H4 (cell line): ENCODE results near the gene UCHL1. TPM values are rescaled to one million over a fixed set of nuclear protein-coding genes. Genes with fewer than 3 reads are reported as not detected.

ENCODE experiments used
- DNase-seq: peaks from one replicate; pipeline ENCODE4 v3.0.0-alpha.2; 2015; ENCODE audit warnings: low spot score
- total RNA-seq: library from RNA; depleted of rRNA; stranded (reverse); fragments of >200 nt; shearing (Covaris generic); gene quantifications from 2 replicates; pipeline ENCODE4 v1.2.3, GENCODE V29; 2014; rRNA removed

Gene UCHL1
- 3,870 and 4,075 TPM in 2 replicates for total RNA-seq

DNA sequence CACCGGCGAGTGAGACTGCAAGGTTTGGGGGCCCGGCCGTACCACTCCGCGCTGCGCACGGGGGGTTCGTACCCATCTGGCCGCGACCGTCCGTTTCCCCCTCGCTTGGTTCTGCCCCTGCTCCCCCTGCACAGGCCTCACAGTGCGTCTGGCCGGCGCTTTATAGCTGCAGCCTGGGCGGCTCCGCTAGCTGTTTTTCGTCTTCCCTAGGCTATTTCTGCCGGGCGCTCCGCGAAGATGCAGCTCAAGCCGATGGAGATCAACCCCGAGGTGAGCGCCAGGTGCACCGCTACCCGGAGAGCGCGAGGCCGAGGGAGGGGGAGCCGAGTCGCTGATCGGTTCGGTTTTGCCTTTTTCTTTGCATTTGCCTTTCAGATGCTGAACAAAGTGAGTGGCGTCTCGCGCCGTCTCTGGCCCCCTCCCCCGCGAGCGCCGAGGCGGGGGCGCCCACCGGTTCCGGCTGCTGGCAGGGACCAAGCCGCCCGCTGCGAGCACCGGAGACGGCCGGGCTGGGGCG, at the start of gene UCHL1:
UCHL1 (plus strand) TSS at position 189 of the 517 bp plus-strand sequence; CDS start at position 238, 49 bp downstream.
- DNase-seq: peak; percentile 95

DNA sequence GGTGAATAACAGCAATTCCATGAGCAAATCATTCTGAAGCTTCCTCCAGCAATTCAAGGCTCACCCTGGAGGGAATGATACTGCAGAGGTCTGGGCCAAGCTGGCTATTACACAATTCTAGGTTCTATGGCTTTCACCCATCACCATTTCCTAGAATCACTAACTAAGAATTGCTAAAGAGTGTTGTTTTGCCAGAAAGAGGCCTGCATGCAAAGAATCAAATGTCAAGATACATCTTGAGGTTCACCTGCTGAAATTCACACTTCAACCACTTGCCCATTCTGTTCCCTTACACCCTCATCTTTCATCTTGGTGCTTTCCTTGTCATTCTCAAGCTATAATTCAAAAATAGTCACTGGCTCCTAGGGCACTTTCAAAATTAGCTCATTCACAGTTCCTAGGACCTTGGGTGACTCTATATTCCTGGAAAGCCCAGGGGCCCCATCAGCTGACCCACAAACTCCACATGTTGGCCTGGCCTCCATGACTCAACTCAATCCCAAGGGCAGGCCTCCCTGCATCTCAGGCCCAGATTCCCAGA, 49.4 kb upstream of the UCHL1 start:
- DNase-seq: no peak

DNA sequence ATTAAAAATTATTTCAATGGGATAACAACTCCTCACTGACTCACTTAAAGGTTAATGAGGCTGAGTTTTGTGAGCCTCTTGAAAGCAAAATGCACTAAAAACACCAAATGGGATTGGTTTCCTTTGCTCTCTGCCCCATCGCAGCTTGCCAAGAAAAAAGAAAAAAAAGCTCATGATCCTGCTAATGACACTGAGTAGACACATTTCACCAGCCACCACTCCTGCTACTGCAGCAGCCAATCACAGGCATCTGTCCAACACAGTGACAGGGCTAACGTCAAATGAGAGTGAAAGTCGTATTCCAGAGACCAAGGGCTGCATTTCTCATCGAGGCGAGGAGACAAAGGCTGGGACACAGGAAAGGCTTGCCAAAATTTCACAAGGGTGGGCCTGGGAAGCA, 47.5 kb upstream of the UCHL1 start:
- DNase-seq: no peak

DNA sequence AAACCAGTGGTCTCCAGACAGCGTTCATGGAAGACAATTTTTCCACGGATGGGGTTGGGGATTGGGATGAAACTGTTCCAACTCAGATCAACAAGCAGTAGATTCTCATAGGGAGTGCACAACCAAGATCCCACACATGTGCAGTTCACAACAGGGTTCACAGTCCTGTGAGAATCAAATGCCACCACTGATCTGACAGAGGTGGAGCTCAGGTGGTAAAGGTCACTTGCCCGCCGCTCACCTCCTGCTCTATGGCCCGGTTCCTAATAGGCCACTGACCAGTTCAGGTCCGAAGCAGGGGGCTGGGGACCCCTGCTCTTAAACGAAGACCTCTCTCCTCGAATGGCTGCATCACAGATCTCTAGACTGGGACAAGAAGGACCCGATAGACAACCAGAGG, 46.8 kb upstream of the UCHL1 start:
- DNase-seq: no peak

DNA sequence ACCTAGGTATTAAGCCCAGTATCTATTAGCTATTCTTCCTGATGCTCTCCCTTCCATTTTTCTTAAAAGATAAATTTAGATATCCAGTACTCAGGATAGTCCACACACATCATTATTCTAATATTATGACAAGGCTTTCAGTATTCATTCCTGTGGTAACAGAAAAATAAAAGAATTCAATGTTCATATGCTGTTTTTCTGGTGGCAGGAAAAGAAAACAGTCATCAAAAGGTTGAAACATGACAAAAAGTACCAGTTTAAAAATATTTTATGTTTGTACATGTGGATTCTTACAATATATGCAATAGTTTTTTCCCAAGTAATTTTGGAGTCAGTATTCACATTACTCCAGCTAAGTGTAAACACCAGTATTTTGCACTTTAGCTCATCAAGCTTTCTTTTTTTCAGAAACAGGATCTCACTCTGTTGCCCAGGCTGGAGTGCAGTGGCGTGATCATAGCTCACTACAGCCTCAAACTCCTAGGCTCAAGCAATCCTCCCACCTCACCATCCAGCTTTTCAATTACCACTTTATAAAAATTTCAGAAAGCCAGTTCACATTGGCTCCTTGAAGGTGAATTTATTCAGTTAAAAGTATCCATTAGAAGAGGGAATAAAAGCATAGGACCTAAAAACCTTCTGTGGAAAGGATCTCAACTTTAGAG, 44.6 kb upstream of the UCHL1 start:
- no peak for DNase-seq

DNA sequence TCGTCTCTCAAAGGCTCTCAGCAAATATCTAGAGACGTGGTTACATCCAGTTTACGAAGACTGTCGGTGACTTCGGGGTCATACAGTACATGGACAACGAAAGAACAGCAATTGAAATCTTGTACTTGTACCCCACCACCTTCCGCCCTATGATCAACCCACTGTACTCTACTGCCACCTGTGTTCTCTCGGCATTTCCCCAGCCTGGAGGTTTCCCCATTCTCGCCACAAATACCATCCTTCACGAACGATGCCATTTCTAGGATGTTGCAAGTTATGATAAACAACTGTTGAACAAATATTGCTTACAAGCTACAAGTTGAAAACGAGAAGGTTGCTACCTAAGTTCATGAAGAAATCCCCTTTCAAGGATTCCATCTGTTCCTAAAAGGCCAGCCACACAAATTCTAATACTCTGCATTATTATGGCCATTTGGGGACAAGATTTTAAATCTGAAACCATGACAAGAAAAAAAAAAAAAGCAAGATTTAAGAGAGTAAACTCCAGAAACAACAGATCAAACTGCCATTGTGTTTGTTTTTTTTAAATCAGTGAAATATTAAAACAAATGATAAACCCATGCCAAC, 44.0 kb upstream of the UCHL1 start:
- peak; percentile 72 for DNase-seq

DNA sequence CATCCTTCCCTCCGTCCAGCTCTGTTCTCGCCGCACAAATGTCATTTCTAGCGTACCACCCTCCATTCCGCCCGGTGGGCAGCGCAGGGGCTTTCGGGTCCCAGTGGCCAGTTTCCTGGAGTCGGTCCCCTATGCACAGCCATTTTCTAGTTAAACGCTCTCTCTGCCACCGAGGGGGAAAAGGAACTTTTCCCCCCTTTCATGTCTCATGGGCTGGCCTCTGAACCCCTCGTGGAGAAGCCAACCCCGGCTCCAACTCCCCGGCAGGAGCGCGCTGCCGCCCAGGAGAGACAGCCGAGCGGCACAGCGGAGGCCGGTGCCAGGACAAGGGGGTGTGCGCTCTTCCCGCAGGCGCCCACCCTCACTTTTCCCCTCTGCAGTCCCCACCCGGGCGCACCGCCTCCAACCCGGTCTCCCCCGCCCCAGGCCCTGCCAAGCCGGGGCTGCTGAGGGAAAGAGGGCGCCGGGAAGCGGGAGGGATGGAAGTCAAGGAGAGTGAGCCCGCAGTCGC, 43.0 kb upstream of the UCHL1 start:
- no peak for DNase-seq

DNA sequence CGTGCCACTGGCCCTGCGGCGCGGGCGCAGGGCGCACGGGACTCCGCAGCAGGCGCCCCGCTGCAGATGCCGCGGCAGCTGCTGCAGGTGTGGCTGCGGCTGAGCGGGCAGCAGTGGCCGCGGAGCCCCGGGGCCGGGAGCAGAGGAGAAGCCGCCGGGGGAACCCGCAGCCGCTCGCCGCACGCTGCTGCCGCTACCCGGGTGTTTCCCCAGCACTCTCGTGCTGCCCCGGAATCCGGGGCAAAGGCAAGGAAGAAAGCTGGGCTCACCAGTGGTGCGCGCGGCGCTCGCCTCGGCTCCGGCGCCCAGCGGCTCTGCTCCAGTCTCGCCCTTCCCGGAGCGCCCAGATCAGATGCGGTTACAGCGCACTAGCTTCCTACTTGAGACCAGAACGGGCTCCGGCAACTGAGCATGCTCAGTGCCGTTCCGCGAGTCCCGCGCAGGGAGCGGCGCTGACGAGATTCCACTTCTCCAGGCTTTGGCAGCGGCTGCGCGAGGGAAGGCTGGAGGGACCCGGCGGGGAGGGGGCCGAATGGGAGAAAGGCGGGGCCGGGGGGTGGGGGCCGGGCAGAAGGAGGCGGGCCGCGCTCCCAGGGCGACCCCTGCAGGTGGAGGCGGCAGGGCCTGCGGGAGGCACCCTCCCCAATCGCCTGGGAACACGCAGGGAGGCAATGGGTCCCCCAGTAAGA, 42.4 kb upstream of the UCHL1 start, which contains the start of gene APBB2:
APBB2 (minus strand) TSS at position 407 of the 689 bp plus-strand sequence. CDS start 181,288 bp downstream, outside the sequence.
- peak; percentile 98 for DNase-seq

DNA sequence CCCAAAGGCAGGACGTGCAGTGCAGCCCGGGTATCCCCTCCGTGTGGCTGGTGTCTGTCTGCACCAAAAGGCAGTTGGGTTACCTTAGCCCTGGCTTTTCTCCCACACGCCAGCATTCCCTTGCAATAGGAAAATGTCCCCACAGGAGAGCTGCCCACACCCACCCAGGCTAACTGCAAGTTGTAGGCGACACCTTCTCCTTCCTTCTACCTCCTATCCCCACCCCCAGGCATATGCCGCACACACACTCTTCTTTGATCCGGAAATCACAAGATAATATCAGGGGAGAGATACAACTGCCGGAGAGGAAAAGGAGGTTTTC, 41.9 kb upstream of the UCHL1 start:
- DNase-seq: no peak

DNA sequence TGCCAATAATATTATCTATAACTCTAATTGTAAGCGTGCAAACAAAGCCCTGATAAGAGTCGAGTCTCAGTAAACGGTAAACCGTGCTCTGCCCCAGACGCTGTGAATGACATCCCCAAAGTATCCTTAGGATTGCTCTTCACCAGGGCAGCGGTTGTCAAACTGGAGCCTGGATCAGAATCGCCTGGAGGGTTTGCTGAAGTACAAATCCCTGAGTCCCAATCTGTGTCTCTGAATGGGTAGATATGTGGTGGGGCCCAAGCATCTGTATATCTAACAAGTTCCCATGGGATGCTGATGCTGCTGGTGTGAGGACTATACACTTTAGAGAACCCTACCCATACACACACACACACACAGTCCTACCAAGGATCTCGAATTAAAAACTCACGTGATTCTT, 41.6 kb upstream of the UCHL1 start:
- no peak for DNase-seq

DNA sequence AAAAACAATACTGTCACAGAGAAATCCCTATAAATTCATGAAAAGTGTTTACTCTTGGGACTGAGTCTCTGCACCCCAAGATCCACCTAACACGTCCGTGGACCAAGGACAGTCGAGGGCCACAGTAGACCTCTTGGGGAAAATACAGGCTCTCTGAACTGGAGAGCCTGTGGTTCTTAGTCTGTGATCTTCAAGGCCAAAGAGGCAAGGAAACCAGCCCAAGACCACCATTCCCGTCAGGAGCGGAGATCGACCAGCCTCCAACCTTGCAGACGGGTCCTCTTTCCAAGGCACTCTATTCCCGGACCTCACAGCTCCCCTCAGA, 40.8 kb upstream of the UCHL1 start:
- DNase-seq: no peak

DNA sequence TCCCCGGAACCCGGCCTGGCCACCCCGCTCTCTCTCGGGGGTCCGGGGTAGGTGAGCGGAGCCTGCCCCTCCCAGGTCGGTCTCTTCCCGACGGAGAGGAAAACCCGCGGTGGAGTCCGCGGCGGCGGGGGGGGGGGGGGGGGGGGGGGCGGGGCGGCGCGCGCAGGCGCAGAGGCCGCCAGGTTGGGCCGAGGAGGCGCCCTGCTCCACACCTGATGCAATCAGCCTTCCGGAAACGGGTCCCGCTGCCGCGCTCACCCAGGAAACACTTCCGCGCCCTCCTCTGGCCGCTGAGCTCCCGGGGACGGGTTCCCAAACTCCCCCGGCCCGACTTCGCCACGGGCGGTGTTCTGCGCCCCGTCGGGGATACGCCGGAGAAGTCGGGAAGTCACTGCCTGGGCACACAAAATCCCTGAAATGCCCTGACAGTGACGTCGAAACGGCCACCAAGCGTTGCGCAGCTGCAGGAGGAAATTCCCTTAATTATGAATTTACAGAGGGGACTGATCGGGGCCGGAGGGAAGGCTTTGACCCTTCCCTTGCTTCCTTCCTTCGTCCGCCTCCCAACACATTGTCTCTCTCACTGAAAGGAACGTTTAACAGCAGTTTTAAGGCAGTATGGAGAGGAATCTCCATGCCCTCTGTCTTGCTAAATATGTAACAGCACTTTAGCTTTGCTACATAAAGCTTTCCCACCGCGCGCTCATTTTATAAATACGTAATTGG, 40.3 kb upstream of the UCHL1 start:
- DNase-seq: peak; percentile 89

DNA sequence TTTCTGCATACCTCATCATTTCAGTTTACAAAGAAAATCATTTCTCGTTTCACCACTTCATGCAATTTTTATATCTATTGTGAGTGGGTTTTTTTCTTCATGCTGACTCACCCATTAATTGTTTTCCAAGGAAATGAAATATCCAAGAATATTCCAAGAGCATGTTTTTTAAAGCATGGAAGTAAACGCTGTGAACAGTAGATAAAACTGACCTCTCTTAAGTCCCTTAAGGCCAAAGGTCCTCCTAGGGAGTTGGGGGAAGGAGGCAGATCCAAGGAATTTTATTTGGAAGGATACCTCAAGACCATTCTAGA, 39.8 kb upstream of the UCHL1 start:
- DNase-seq: no peak

DNA sequence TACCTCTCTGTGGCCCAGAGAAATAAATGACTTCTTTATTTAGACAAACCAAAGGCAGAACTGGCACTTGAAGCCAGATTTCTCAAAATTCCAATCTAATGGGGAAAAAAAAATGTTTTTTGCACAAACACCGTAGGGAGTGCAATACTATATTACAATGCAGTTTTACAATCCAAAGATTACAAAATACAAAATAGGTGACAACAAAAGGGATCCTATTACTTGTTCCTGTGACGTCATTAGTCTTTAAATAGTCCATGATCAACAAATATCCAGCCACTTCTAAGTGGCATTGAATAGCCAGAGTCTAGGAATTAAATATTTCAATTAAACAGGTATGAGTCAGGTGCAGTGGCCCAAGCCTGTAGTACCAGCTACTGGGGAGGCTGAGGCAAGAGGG, 39.4 kb upstream of the UCHL1 start:
- DNase-seq: no peak

DNA sequence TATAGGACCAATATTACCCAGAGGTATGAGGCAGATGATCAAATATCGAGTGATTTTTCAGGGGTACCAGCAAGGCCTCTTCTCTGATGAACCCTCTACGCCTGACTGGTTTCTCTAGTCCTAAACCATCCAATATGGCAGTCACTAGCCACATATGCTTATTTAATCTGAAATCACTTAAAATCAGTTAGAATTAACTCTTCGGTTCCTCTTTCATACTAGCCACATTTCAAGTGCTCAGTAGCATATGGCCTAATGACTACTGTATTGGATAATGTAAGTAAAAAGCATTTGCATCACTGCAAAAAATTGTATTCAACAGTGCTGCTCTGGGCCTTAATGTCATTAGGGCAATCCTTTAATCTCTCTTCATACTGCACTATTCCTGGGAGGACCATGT, 38.0 kb upstream of the UCHL1 start:
- DNase-seq: no peak

DNA sequence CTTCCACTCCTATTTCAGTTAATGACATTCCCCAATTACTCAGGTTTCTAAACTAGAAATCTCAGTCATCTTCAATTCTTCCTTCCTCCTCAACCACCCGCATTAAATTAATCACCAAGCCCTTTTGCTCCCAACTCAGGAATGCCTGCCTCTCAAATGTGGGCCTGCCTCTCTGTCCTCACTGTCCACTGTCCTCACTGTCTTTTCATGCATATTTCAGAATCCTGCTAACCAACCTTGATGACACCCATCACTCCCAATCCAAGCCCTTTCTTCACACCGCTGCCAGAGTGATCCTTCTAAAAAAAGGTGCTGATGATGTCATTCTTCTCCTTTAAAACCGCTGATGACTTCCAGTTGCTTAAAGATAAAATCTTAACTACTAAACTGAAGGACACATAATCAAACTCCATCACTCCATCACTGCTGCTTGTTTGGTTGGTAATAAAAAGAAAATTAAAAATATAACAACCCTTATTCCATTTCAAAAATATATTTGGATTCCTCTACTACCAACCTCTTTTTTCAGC, 37.2 kb upstream of the UCHL1 start:
- DNase-seq: no peak

DNA sequence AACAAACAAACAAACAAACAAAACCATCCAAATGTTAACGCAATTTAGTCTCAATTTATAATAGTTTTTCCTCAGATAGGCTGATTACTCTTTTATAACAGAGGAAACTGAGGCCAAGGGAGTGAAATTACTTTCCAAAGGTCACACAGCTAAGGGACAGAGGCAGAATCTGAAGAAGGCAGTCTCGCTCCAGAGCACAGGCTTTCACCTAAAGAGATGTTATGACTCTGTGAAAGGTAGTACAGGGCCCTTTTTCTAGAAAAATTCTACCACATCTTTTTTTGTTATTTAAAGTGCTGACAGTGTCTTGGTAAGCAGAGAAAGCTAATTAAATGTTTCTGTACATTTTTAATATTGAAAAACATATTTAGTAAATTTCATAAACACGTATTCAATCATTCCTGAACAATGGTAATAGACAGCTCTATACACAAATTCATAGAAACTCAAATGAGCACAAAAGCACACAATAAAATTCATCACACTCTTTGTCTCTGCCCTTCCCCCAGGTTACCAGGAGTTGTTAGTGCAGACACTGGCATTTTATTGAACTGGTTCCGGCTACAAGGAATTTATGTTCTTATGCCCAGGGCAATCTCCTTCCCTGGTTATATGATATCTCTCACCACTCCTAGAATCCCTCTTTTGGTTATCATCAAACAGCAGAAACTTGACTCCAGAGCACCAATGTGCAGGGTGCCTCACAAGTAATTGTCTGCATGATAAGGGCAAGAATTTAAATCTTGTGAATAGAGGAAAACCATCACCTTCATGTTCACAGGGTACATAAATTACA, 34.7 kb upstream of the UCHL1 start:
- no peak for DNase-seq

DNA sequence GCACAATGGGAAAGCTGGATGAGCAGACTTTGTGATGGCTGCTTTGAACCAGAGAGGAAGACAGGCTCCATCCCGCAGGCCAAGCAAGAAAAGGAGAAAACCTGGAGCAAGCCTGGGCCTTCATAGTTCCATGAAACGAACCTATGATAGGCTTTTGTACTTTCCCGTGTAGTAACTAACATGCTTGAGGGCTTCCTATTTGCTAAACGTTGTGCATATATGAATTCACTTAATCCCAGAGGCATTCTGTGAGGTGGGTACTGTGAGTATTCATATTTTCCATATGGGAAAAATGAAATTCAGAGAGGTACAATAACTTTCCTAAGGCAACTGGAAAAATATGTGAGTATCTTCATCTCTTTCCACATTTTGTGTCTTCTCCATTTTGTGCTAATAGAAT, 28.8 kb upstream of the UCHL1 start:
- DNase-seq: no peak

DNA sequence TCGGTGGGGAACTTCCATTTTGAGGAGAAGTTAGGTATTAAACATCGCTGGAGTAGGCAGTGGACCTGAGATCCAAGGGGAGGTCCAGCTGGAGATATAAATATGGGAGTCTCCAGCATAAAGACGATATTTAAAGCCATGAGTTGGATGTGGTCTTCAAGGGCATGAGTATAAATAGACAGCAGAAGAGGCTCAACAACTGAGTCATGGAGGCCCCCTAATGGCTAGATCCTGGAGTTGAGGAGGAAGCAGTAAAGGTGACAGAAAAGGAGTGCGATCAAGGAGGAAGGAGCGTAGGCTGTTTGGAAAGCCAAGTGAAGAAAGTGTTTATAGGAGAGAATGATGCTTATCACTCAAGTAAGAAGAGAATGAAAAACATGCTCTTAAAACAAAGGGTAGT, 24.3 kb upstream of the UCHL1 start:
- DNase-seq: no peak

DNA sequence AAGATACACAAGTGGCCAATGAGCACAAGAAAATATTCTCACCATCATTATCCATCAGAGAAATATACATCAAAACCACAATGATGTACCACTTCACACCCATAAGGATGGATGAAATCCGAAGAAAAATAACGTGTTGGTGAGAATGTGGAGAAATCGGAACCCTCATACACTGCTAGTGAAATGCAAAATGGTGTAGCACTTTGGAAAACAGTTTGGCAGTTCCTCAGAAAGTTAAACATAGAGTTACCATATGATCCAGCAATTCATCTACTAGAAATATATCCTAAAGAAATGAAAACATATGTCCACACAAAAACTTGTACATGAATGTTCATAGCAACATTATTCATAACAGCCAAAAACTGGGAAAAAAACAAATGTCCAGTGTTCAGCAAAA, 23.9 kb upstream of the UCHL1 start:
- DNase-seq: no peak

DNA sequence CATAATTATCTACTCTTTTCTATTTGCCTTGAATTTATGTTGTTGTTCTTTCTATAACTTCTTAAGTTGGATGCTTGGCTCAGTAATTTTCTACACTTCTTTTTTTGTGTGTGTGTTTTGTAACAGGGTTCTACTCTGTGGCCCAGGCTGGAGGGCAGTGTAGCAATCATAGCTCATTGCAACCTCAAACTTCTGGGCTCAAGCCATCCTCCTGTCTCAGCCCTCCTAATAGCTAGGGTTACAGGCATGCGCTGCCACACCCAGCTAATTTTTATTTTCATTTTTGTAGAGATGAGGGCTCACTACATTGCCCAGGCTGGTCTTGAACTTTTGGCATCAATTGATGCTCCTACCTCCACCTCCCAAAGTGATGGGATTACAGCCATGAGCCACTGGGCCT, 20.7 kb upstream of the UCHL1 start:
- DNase-seq: no peak
